Measurements from ENCODE around the gene LETM1. TPM values are rescaled to one million over a fixed set of nuclear protein-coding genes. Genes with fewer than 3 reads are reported as not detected.

The LETM1 gene
- total and polyA plus RNA-seq, 2 experiments from 2014 or later: 22.5 to 53.3 TPM

GRCh38 chr4:1815997-1816860 lies 39.7 kb downstream of the LETM1 start:
- Histone ChIP-seq H3K9me3 (ENCODE audit: low read depth) (no peaks in the 10 kb centered on the region), H3K4me3 (no peak overlapping the region), H3K27me3 (no peaks in the 10 kb centered on the region), H3K27ac (no peak overlapping the region), H3K36me3 (peaks cover 11% of the 10 kb centered on the region), H3K4me1 (ENCODE audit: low read depth) (no peaks in the 10 kb centered on the region)
- TF ChIP-seq, protein P1, sequence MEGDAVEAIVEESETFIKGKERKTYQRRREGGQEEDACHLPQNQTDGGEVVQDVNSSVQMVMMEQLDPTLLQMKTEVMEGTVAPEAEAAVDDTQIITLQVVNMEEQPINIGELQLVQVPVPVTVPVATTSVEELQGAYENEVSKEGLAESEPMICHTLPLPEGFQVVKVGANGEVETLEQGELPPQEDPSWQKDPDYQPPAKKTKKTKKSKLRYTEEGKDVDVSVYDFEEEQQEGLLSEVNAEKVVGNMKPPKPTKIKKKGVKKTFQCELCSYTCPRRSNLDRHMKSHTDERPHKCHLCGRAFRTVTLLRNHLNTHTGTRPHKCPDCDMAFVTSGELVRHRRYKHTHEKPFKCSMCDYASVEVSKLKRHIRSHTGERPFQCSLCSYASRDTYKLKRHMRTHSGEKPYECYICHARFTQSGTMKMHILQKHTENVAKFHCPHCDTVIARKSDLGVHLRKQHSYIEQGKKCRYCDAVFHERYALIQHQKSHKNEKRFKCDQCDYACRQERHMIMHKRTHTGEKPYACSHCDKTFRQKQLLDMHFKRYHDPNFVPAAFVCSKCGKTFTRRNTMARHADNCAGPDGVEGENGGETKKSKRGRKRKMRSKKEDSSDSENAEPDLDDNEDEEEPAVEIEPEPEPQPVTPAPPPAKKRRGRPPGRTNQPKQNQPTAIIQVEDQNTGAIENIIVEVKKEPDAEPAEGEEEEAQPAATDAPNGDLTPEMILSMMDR (IDR thresholded peaks at IDR 0.05; ENCODE audit: low read depth, low read length): no peak
- DNase-seq (ENCODE audit: low read depth in 1 of 2, low spot score in 1 of 2): no peak

- peaks cover 11% of the 10 kb centered on the region for H3K36me3 ChIP-seq
These were observed 40.6 kb downstream of the LETM1 start for GRCh38 chr4:1815096-1815996.

GRCh38 chr4:1814453-1814852 lies 41.5 kb downstream of the LETM1 start:
- TF ChIP-seq, protein P1 (IDR thresholded peaks at IDR 0.05; ENCODE audit: low read depth, low read length): no peak
- Histone ChIP-seq H3K4me1 (ENCODE audit: low read depth) (no peaks in the 10 kb centered on the region), H3K27ac (no peak overlapping the region), H3K4me3 (no peak overlapping the region), H3K27me3 (no peaks in the 10 kb centered on the region), H3K36me3 (peaks cover 11% of the 10 kb centered on the region), H3K9me3 (ENCODE audit: low read depth) (no peaks in the 10 kb centered on the region)
- DNase-seq (ENCODE audit: low read depth in 1 of 2, low spot score in 1 of 2): no peak

More at GRCh38 chr4:1815096-1815996, 40.6 kb downstream of the LETM1 start:
- H3K4me3 ChIP-seq: no peak overlapping the region
- DNase-seq (ENCODE audit: low read depth in 1 of 2, low spot score in 1 of 2): no peak
- no peak overlapping the region for H3K27ac ChIP-seq
- H3K27me3 ChIP-seq: no peaks in the 10 kb centered on the region
- no peaks in the 10 kb centered on the region for H3K4me1 ChIP-seq (ENCODE audit: low read depth)
- H3K9me3 ChIP-seq (ENCODE audit: low read depth): no peaks in the 10 kb centered on the region
- TF ChIP-seq, protein P1 (IDR thresholded peaks at IDR 0.05; ENCODE audit: low read depth, low read length): no peak

- H3K9me3 ChIP-seq (ENCODE audit: low read depth): no peaks in the 10 kb centered on the region
- peaks cover 6% of the 10 kb centered on the region for H3K36me3 ChIP-seq
- no peak overlapping the region for H3K4me3 ChIP-seq
- no peak overlapping the region for H3K27ac ChIP-seq
- no peaks in the 10 kb centered on the region for H3K27me3 ChIP-seq
- no peak for DNase-seq (ENCODE audit: low read depth in 1 of 2, low spot score in 1 of 2)
- no peaks in the 10 kb centered on the region for H3K4me1 ChIP-seq (ENCODE audit: low read depth)
- TF ChIP-seq, protein P1 (IDR thresholded peaks at IDR 0.05; ENCODE audit: low read depth, low read length): peak; percentile 9
These were observed 42.0 kb downstream of the LETM1 start for GRCh38 chr4:1813915-1814314.

DNA sequence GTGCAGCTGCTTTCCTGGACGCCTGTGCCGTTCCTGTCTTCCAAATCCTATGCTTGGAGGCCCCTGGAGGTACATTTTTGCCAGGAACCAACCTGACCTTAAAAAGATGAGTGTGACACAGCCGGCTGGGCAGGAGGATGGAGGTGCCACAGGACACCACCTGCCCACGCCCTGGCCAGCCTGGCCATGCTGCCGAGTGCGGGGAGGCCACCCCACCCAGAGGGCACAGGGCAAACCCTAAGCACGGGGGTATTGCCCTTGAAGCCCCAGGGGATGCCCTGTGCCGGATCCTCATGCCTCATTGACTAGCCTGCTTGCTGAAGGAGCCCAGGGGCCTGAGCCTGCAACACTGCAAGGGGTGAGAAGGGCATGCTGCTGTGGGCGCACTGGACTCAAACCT lies 42.7 kb downstream of the LETM1 start:
- H3K27me3 ChIP-seq: no peaks in the 10 kb centered on the region
- TF ChIP-seq, protein P1 (IDR thresholded peaks at IDR 0.05; ENCODE audit: low read depth, low read length): no peak
- no peak overlapping the region for H3K4me3 ChIP-seq
- peaks cover 5% of the 10 kb centered on the region for H3K36me3 ChIP-seq
- DNase-seq (ENCODE audit: low read depth in 1 of 2, low spot score in 1 of 2): no peak
- H3K9me3 ChIP-seq (ENCODE audit: low read depth): no peaks in the 10 kb centered on the region
- no peak overlapping the region for H3K27ac ChIP-seq
- no peaks in the 10 kb centered on the region for H3K4me1 ChIP-seq (ENCODE audit: low read depth)
